HL-60 (cell line): ENCODE results near the gene MAP7.

Experiments
- DNase-seq, 2 experiments: peaks; one replicate each; pipeline ENCODE4 v3.0.0-alpha.2; 2010 to 2020; ENCODE audit warnings: low read depth in 1 of 2, low spot score in 1 of 2
- H3K27ac ChIP-seq: fragments of 250-450 bp; sonication (Bioruptor Pico); replicated peaks from 2 replicates; pipeline ENCODE4 v1.5.1; 2020; ENCODE audit warnings: mild to moderate bottlenecking, moderate library complexity
- H3K27me3 ChIP-seq: fragments of 250-450 bp; sonication (Bioruptor Pico); 2 replicates; pipeline ENCODE4 v1.5.1; 2021; ENCODE audit warnings: mild to moderate bottlenecking, moderate library complexity; ENCODE audit not compliant: insufficient read depth, poor library complexity, severe bottlenecking
- H3K4me3 ChIP-seq: replicated peaks from 2 replicates; pipeline ENCODE4 v1.5.1; 2011; ENCODE audit warnings: mild to moderate bottlenecking, control low read depth, low read length; ENCODE audit not compliant: insufficient read depth
- GABPA ChIP-seq: IDR thresholded peaks from 2 replicates; pipeline ENCODE4 v1.6.1; 2012; ENCODE audit warnings: low read depth
- POLR2AphosphoS5 ChIP-seq: IDR thresholded peaks from 2 replicates; pipeline ENCODE4 v1.6.1; 2012; ENCODE audit warnings: low read depth
- SPI1 ChIP-seq: IDR thresholded peaks from 2 replicates; pipeline ENCODE4 v1.6.1; 2012; ENCODE audit warnings: low read depth, mild to moderate bottlenecking, borderline replicate concordance
- TF ChIP-seq, protein P1 (sequence below): IDR thresholded peaks from 2 replicates; pipeline ENCODE4 v1.6.1; 2012; ENCODE audit warnings: low read depth; ENCODE audit not compliant: insufficient replicate concordance
- TF ChIP-seq, protein P2 (sequence below): IDR thresholded peaks from one replicate; pipeline ENCODE4 v1.5.1; 2011; ENCODE audit warnings: low read length, control low read depth, inconsistent platforms; ENCODE audit not compliant: insufficient read depth

The MAP7 gene

DNA sequence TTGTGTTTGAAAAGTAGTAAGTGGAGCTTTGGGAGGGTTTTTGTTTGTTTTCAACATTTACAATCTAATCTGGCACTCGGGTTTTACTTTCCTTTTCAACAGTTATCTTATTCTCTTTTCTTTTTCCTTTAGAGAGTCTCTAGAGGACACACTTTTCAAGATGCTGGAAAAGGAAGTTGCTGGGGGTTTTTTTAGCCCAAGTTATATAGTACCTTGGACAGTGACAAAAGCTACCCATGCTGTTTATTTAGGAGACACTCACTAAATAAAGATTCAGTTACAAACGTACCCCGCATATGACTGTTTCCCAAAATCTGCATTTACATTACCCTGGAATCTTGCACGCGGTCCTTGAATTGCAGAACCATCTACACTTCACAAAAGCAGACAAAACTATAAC, 78.8 kb downstream of the MAP7 start:
- no peak for TF ChIP-seq POLR2AphosphoS5
- TF ChIP-seq, protein P1, sequence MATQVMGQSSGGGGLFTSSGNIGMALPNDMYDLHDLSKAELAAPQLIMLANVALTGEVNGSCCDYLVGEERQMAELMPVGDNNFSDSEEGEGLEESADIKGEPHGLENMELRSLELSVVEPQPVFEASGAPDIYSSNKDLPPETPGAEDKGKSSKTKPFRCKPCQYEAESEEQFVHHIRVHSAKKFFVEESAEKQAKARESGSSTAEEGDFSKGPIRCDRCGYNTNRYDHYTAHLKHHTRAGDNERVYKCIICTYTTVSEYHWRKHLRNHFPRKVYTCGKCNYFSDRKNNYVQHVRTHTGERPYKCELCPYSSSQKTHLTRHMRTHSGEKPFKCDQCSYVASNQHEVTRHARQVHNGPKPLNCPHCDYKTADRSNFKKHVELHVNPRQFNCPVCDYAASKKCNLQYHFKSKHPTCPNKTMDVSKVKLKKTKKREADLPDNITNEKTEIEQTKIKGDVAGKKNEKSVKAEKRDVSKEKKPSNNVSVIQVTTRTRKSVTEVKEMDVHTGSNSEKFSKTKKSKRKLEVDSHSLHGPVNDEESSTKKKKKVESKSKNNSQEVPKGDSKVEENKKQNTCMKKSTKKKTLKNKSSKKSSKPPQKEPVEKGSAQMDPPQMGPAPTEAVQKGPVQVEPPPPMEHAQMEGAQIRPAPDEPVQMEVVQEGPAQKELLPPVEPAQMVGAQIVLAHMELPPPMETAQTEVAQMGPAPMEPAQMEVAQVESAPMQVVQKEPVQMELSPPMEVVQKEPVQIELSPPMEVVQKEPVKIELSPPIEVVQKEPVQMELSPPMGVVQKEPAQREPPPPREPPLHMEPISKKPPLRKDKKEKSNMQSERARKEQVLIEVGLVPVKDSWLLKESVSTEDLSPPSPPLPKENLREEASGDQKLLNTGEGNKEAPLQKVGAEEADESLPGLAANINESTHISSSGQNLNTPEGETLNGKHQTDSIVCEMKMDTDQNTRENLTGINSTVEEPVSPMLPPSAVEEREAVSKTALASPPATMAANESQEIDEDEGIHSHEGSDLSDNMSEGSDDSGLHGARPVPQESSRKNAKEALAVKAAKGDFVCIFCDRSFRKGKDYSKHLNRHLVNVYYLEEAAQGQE: peak; percentile 94
- Histone ChIP-seq H3K4me3 (no peak overlapping the region), H3K27ac (no peak overlapping the region), H3K27me3 (peaks cover 2% of the 10 kb centered on the region)
- no peak for DNase-seq

DNA sequence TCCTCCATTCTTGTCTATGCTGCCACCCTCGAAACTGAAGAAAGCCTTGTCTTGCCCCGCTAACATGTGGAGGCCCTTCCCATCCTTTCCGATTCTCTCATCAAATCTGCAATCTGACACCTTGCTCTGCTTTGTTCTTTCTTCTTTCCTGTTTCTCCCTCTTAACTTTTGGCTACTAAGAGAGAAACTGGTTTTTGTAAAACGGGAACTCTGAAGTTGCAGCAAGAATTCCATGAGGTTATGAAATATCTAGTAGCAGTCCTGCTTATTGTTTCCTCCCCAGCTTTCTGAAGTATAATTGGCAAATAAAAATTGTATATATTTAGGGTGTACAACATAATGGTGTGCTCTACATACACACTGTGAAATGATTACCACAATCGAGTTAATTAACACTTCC, 80.2 kb downstream of the MAP7 start:
- TF ChIP-seq SPI1: peak; percentile 83
- TF ChIP-seq GABPA: no peak
- Histone ChIP-seq H3K27ac (no peak overlapping the region), H3K4me3 (no peak overlapping the region), H3K27me3 (peaks cover 2% of the 10 kb centered on the region)
- DNase-seq: no peak

DNA sequence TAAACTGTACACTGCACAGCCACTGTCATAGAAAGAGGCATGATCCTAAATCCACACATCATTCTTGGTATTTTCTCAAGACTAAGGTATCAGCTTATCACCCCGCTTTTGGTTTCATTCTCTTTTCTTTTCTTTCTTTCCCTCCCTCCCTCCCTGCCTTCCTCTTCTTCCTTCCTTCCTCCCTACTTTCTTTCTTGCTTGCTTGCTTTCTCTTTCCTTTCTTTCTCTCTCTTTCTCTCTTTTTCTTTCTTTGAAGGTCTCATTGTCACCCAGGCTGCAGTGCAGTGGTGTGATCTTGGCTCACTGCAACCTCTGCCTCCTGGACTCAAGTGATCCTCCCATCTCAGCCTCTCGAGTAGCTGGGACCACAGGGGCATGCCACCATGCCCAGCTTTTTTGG, 81.1 kb downstream of the MAP7 start:
- no peak overlapping the region for H3K4me3 ChIP-seq
- no peak overlapping the region for H3K27ac ChIP-seq
- H3K27me3 ChIP-seq: peaks cover 2% of the 10 kb centered on the region
- DNase-seq: no peak
- no peak for TF ChIP-seq SPI1

DNA sequence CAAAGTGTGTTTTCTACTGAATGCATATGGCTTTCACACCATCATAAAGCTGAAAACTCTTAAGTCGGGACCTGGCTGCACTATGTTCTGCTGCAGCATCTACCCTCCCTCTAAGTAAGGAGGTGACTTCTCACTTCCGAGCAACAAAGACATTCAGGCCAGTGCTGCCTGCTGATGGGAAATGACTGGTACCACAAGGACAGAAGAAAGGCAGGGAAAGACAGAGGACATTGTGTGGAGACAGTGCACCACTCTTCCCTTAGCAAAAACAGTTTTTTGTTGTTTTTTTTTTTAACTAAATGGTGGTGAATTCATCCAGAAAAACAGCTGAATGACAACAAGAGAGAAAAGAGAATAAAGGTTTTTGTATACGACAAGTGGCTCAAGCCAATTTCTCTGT, 81.5 kb downstream of the MAP7 start:
- peaks cover 2% of the 10 kb centered on the region for H3K27me3 ChIP-seq
- H3K4me3 ChIP-seq: no peak overlapping the region
- H3K27ac ChIP-seq: no peak overlapping the region
- DNase-seq: no peak
- TF ChIP-seq POLR2AphosphoS5 (no peak), SPI1 (no peak), GABPA (no peak)
- TF ChIP-seq, protein P1: no peak
- TF ChIP-seq, protein P2, sequence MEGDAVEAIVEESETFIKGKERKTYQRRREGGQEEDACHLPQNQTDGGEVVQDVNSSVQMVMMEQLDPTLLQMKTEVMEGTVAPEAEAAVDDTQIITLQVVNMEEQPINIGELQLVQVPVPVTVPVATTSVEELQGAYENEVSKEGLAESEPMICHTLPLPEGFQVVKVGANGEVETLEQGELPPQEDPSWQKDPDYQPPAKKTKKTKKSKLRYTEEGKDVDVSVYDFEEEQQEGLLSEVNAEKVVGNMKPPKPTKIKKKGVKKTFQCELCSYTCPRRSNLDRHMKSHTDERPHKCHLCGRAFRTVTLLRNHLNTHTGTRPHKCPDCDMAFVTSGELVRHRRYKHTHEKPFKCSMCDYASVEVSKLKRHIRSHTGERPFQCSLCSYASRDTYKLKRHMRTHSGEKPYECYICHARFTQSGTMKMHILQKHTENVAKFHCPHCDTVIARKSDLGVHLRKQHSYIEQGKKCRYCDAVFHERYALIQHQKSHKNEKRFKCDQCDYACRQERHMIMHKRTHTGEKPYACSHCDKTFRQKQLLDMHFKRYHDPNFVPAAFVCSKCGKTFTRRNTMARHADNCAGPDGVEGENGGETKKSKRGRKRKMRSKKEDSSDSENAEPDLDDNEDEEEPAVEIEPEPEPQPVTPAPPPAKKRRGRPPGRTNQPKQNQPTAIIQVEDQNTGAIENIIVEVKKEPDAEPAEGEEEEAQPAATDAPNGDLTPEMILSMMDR: no peak

DNA sequence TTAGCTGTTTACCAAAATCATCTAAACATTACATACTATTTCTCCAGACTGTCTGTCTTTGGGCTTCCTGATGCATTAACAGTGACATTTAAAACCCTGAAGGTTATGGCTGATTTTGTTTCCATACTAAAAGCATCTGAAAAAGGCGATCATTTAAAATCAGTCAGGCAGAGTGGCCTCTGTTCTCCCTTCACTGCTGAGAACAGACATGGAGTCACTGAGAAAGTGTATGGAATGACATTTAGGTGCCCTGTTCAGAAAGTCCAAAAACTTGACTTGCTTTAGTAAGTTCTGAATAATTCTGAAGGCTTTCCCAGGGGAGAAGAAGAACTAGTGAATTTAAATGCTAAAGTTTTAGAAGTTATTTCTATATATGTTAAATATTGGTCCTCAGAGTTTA, 83.0 kb downstream of the MAP7 start:
- no peak overlapping the region for H3K4me3 ChIP-seq
- H3K27ac ChIP-seq: no peak overlapping the region
- no peak for DNase-seq
- peaks cover 5% of the 10 kb centered on the region for H3K27me3 ChIP-seq
- TF ChIP-seq, protein P1: no peak
- TF ChIP-seq POLR2AphosphoS5 (no peak), SPI1 (no peak), GABPA (no peak)
- TF ChIP-seq, protein P2: no peak
